Subcutaneous adipose tissue (tissue), 4 donors: ENCODE results near the gene LRP1B. TPM values are rescaled to one million over a fixed set of nuclear protein-coding genes. Genes with fewer than 3 reads are reported as not detected.

Source experiments
- CTCF ChIP-seq: fragments of 450-650 bp; IDR thresholded peaks from one replicate; pipeline ENCODE4 v1.5.1; 2016; ENCODE audit warnings: low read depth, mild to moderate bottlenecking, control low read depth, antibody characterized with exemption, moderate library complexity
- total RNA-seq, 4 donors: library from RNA; depleted of rRNA; stranded (reverse); fragments of >200 nt; gene quantifications; one replicate each; pipeline ENCODE4 v1.1.0, GENCODE V29; 2016

The LRP1B gene
- total RNA-seq, 4 donors from 2014 or later: 4.2 to 50.2 (median 14.7) TPM

DNA sequence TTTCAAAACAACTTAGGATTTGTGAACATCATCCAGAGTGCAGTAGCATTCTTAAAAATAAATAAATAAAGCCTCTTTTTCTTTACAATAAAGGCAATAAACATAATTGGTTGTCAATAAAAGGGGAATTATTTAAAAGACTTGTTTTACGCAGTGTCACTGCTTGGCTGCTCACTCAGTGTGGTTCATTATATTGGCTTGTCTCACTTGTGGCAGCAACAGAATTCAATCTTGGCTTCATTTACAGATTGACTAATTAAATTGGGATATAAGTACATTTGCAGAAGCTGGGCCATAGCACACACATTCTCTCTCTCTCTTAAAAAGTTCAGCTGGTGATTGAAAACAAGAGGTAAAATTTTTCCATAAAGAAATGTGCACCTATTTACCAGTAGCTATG lies 1027.6 kb downstream of the LRP1B start:
- no peak for TF ChIP-seq CTCF

- no peak for TF ChIP-seq CTCF
Measured at GRCh38 chr2:141079231-141079630, 1051.6 kb downstream of the LRP1B start.

- TF ChIP-seq CTCF: no peak
Measured at GRCh38 chr2:141075753-141076152, 1055.1 kb downstream of the LRP1B start.

- no peak for TF ChIP-seq CTCF
Measured at GRCh38 chr2:141068053-141068682, 1062.6 kb downstream of the LRP1B start.

DNA sequence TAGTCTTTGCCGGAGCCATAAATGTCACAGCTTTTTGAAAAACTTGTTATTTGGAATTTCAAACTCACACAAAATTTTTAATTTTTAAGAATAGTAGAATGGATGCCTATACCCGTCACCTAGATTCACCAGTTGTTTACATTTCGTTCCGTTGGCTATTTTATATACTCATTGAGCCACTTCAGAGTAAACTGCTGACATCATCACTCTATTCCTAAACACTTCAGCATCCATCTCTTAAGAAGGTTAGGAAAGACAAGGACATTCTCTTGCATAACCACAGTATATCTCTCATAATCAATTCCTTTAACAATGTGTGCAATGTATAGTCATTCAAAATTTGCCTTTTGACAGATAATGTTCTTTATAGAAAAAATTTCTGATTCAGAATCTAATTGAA lies 1065.8 kb downstream of the LRP1B start:
- TF ChIP-seq CTCF: no peak

DNA sequence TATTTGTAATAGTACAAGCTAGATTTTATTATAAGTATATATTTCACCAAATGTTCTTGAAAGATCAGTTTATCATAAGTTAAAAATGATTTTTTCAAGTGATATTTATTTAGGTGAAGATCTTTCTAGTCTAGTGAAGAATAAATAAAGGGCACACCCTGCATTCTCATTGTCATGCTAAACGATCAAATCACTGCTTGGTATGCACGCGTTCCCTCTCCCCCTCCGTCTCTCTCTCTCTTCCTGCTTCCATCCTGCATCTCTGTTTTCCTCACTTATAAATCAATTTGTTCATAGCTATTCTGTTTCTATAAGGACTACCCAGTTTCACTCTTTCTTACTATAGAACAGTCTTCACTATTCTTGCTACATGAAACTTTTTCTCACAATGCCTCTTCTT lies 1067.4 kb downstream of the LRP1B start:
- no peak for TF ChIP-seq CTCF

GRCh38 chr2:141062443-141062842 lies 1068.4 kb downstream of the LRP1B start:
- TF ChIP-seq CTCF: no peak
